H1 (cell line): ENCODE measurements around the gene HSF5. TPM values are rescaled to one million over a fixed set of nuclear protein-coding genes. Genes with fewer than 3 reads are reported as not detected.

Source experiments
- CTCF ChIA-PET: fragments of 300-600 bp; sonication (Branson Sonifier 250); formaldehyde crosslinking; loops from one replicate; lab custom pipeline; 2021; ENCODE audit not compliant: partially characterized antibody; lab: Charles Lee
- POLR2A ChIA-PET: fragments of 300-600 bp; sonication (Branson Sonifier 250); formaldehyde crosslinking; loops from one replicate; lab custom pipeline; 2021; ENCODE audit warnings: inconsistent platforms; ENCODE audit not compliant: partially characterized antibody; lab: Charles Lee
- DNase-seq, 2 experiments: peaks; one replicate each; pipeline versions ENCODE4 v3.0.0 to v3.0.0-alpha.2; 2010 to 2022; ENCODE audit warnings: low spot score in 2 of 2, low read depth in 1 of 2, mixed read lengths in 1 of 2
- FAIRE-seq: peaks from 2 replicates; lab custom pipeline; 2011; peaks lifted over from hg19 to GRCh38; lab: Jason Lieb, UNC
- H2AFZ ChIP-seq: 2 replicates; pipeline ENCODE4 v1.8.1; 2012; ENCODE audit warnings: low read length, inconsistent platforms
- H2AK5ac ChIP-seq: 2 replicates; pipeline ENCODE4 v1.6.1; 2013; ENCODE audit warnings: low read depth, low read length
- H2BK120ac ChIP-seq: replicated peaks from 2 replicates; pipeline ENCODE3; 2013; ENCODE audit warnings: low read depth, low read length, inconsistent platforms
- H2BK12ac ChIP-seq: 2 replicates; pipeline ENCODE4 v1.6.1; 2013; ENCODE audit warnings: low read depth, low read length
- H2BK15ac ChIP-seq: 2 replicates; pipeline ENCODE4 v1.6.1; 2013; ENCODE audit warnings: low read length
- H2BK20ac ChIP-seq: 2 replicates; pipeline ENCODE4 v1.6.1; 2013; ENCODE audit warnings: low read length
- H2BK5ac ChIP-seq: 2 replicates; pipeline ENCODE4 v1.6.1; 2013; ENCODE audit warnings: low read depth, low read length
- H3K14ac ChIP-seq: 2 replicates; pipeline ENCODE4 v1.6.1; 2013; ENCODE audit warnings: inconsistent platforms; ENCODE audit not compliant: insufficient read length
- H3K18ac ChIP-seq: 2 replicates; pipeline ENCODE4 v1.6.1; 2013; ENCODE audit warnings: low read length; ENCODE audit errors: extremely low read depth
- H3K23ac ChIP-seq: 2 replicates; pipeline ENCODE4 v1.6.1; 2013; ENCODE audit warnings: inconsistent platforms; ENCODE audit not compliant: insufficient read length
- H3K23me2 ChIP-seq: 2 replicates; pipeline ENCODE4 v1.6.1; 2013; ENCODE audit warnings: low read depth, low read length
- H3K27ac ChIP-seq: 2 replicates; pipeline ENCODE4 v1.6.1; 2011; ENCODE audit warnings: low read depth, low read length, inconsistent platforms
- H3K27me3 ChIP-seq, 4 experiments: replicated peaks in 1 of 4; 1 replicate in 1 of 4; 2 replicates in 3 of 4; pipeline versions ENCODE4 v1.6.1 to v1.8.1; 2011 to 2013; ENCODE audit warnings: low read length in 3 of 4, mild to moderate bottlenecking in 3 of 4, inconsistent platforms in 2 of 4, mixed read lengths in 2 of 4, moderate library complexity in 1 of 4; ENCODE audit not compliant: control insufficient read depth in 3 of 4, insufficient read depth in 3 of 4; ENCODE audit errors: extremely low read depth in 1 of 4
- H3K36me3 ChIP-seq, 4 experiments: 2 replicates each; pipeline versions ENCODE4 v1.6.1 to v1.8.1; 2011 to 2013; ENCODE audit warnings: mild to moderate bottlenecking in 4 of 4, low read length in 3 of 4, moderate library complexity in 2 of 4, control low read depth in 1 of 4, inconsistent platforms in 1 of 4; ENCODE audit not compliant: insufficient read depth in 4 of 4, control insufficient read depth in 2 of 4
- H3K4ac ChIP-seq: replicated peaks from 2 replicates; pipeline ENCODE3; 2013; ENCODE audit warnings: low read length, low read depth, mixed read lengths, inconsistent platforms; ENCODE audit not compliant: insufficient read length
- H3K4me1 ChIP-seq, 4 experiments: replicated peaks in 1 of 4; 1 replicate in 1 of 4; 2 replicates in 3 of 4; pipeline versions ENCODE4 v1.6.1 to v1.8.1; 2011 to 2013; ENCODE audit warnings: low read length in 3 of 4, inconsistent platforms in 2 of 4, mixed read lengths in 1 of 4; ENCODE audit not compliant: insufficient read depth in 4 of 4, control insufficient read depth in 3 of 4
- H3K4me2 ChIP-seq, 2 experiments: 2 replicates each; pipeline versions ENCODE4 v1.6.1 to v1.8.1; 2011 to 2013; ENCODE audit warnings: low read depth in 2 of 2, low read length in 2 of 2, control low read depth in 1 of 2, inconsistent platforms in 1 of 2, mild to moderate bottlenecking in 1 of 2; ENCODE audit not compliant: insufficient read depth in 1 of 2
- H3K4me3 ChIP-seq, 4 experiments: fragments of 200-600, 300-600 bp in 1 of 4; sonication (generic), shearing (Covaris generic), sonication (Bioruptor Twin) in 1 of 4; 2 replicates each; pipeline versions ENCODE4 v1.5.1 to v1.8.1; 2011 to 2016; ENCODE audit warnings: low read length in 4 of 4, low read depth in 3 of 4, control low read depth in 2 of 4, inconsistent platforms in 2 of 4, mild to moderate bottlenecking in 2 of 4, mixed read lengths in 1 of 4, moderate library complexity in 1 of 4; ENCODE audit not compliant: insufficient read depth in 2 of 4; ENCODE audit errors: extremely low read depth in 1 of 4
- H3K56ac ChIP-seq: replicated peaks from 2 replicates; pipeline ENCODE3; 2013; ENCODE audit warnings: low read depth, mild to moderate bottlenecking, mixed read lengths, low read length, inconsistent platforms; ENCODE audit not compliant: insufficient read length
- H3K79me1 ChIP-seq: 2 replicates; pipeline ENCODE4 v1.6.1; 2013; ENCODE audit warnings: low read depth, low read length, control low read depth
- H3K79me2 ChIP-seq, 2 experiments: 2 replicates each; pipeline versions ENCODE4 v1.6.1 to v1.8.1; 2012 to 2013; ENCODE audit warnings: low read length in 2 of 2, mild to moderate bottlenecking in 2 of 2, inconsistent platforms in 1 of 2; ENCODE audit not compliant: insufficient read depth in 2 of 2, control insufficient read depth in 1 of 2
- H3K9ac ChIP-seq, 4 experiments: replicated peaks in 1 of 4; 1 replicate in 1 of 4; 2 replicates in 3 of 4; pipeline versions ENCODE4 v1.6.1 to v1.8.1; 2011 to 2013; ENCODE audit warnings: low read depth in 3 of 4, low read length in 3 of 4, control low read depth in 2 of 4, mild to moderate bottlenecking in 2 of 4, moderate library complexity in 2 of 4, inconsistent platforms in 1 of 4; ENCODE audit errors: extremely low read depth in 1 of 4
- H3K9me3 ChIP-seq, 2 experiments: 2 replicates each; pipeline versions ENCODE4 v1.6.1 to v1.8.1; 2012 to 2013; ENCODE audit warnings: mild to moderate bottlenecking in 2 of 2, moderate library complexity in 2 of 2, control low read depth in 1 of 2, inconsistent platforms in 1 of 2, low read depth in 1 of 2, low read length in 1 of 2, mixed read lengths in 1 of 2; ENCODE audit not compliant: insufficient read depth in 2 of 2
- H4K20me1 ChIP-seq, 2 experiments: replicated peaks in 1 of 2; 2 replicates each; pipeline versions ENCODE3 to v1.8.1; 2011 to 2013; ENCODE audit warnings: inconsistent platforms in 2 of 2, low read length in 2 of 2, mild to moderate bottlenecking in 1 of 2; ENCODE audit not compliant: insufficient read depth in 2 of 2, control insufficient read depth in 1 of 2
- H4K5ac ChIP-seq: 2 replicates; pipeline ENCODE4 v1.6.1; 2013; ENCODE audit warnings: low read length, low read depth, mixed read lengths, inconsistent platforms; ENCODE audit not compliant: insufficient read length
- H4K8ac ChIP-seq: 2 replicates; pipeline ENCODE4 v1.8.0; 2013; ENCODE audit warnings: mild to moderate bottlenecking, moderate library complexity, low read length, inconsistent platforms; ENCODE audit not compliant: insufficient read depth; ENCODE audit errors: extremely low read depth
- H4K91ac ChIP-seq: replicated peaks from 2 replicates; pipeline ENCODE3; 2013; ENCODE audit warnings: low read length, mixed read lengths, inconsistent platforms; ENCODE audit not compliant: insufficient read length
- ATF2 ChIP-seq: IDR thresholded peaks from 2 replicates; pipeline ENCODE4 v1.6.1; 2012; ENCODE audit warnings: low read length, inconsistent platforms
- BACH1 ChIP-seq: IDR thresholded peaks from 2 replicates; pipeline ENCODE4 v1.6.1; 2012; ENCODE audit warnings: low read length, improper control_type of control experiment
- BCL11A ChIP-seq, 2 experiments: IDR thresholded peaks; one replicate each; pipeline ENCODE4 v1.6.1; 2011; ENCODE audit warnings: low read depth in 2 of 2, low read length in 2 of 2, mild to moderate bottlenecking in 2 of 2
- CHD1 ChIP-seq: IDR thresholded peaks from 2 replicates; pipeline ENCODE4 v1.6.1; 2012; ENCODE audit warnings: low read depth, low read length, improper control_type of control experiment
- GABPA ChIP-seq: IDR thresholded peaks from 2 replicates; pipeline ENCODE4 v1.6.1; 2011; ENCODE audit warnings: mild to moderate bottlenecking, low read length, moderate library complexity, borderline replicate concordance; ENCODE audit not compliant: insufficient read depth
- MAFK ChIP-seq: IDR thresholded peaks from 2 replicates; pipeline ENCODE4 v1.6.1; 2012; ENCODE audit warnings: low read depth, mild to moderate bottlenecking, improper control_type of control experiment, low read length
- POLR2AphosphoS5 ChIP-seq: IDR thresholded peaks from 2 replicates; pipeline ENCODE4 v1.6.1; 2011; ENCODE audit warnings: low read depth, low read length
- RBBP5 ChIP-seq: IDR thresholded peaks from 2 replicates; pipeline ENCODE4 v1.7.1; 2012; ENCODE audit warnings: low read depth, mild to moderate bottlenecking, inconsistent platforms, low read length, moderate library complexity, borderline replicate concordance
- RXRA ChIP-seq: IDR thresholded peaks from 2 replicates; pipeline ENCODE4 v1.6.1; 2011; ENCODE audit warnings: low read depth, mild to moderate bottlenecking, low read length, moderate library complexity; ENCODE audit not compliant: insufficient read depth
- SIX5 ChIP-seq: IDR thresholded peaks from 2 replicates; pipeline ENCODE4 v1.6.1; 2011; ENCODE audit warnings: mild to moderate bottlenecking, low read depth, low read length
- SP4 ChIP-seq: IDR thresholded peaks from 2 replicates; pipeline ENCODE4 v1.6.1; 2012; ENCODE audit warnings: low read length, inconsistent platforms
- TAF1 ChIP-seq: IDR thresholded peaks from 2 replicates; pipeline ENCODE4 v1.6.1; 2011; ENCODE audit warnings: mild to moderate bottlenecking, low read depth, low read length
- YY1 ChIP-seq: IDR thresholded peaks from 2 replicates; pipeline ENCODE4 v1.6.1; 2011; ENCODE audit warnings: low read depth, mild to moderate bottlenecking, low read length
- WGBS, 2 experiments: shearing (Covaris generic) in 1 of 2; methylation state at CpG; one replicate each; pipeline versions ENCODE4 v1.1.6 to v1.1.7; 2013 to 2015; ENCODE audit warnings: low lambda C conversion rate in 2 of 2, mixed read lengths in 2 of 2, inconsistent platforms in 1 of 2, low coverage in 1 of 2, missing lambda C conversion rate in 1 of 2; ENCODE audit not compliant: insufficient replicate concordance in 2 of 2, insufficient coverage in 1 of 2, insufficient read length in 1 of 2; ENCODE audit errors: extremely low coverage in 1 of 2, missing lambda C conversion rate in 1 of 2; 5-methylcytosine and 5-hydroxymethylcytosine counted together
- polyA plus RNA-seq, 7 experiments: library from polyadenylated mRNA; depleted of rRNA in 3 of 7; stranded (reverse) in 5 of 7; unstranded in 2 of 7; fragments of >200 nt in 5 of 7; fragments of 200-250 nt in 2 of 7; gene quantifications; 1 replicate in 5 of 7; 2 replicates in 1 of 7; 4 replicates in 1 of 7; pipeline versions ENCODE4 v1.2.1 to v1.2.3, GENCODE V29; 2011 to 2013; ENCODE audit warnings: missing spikeins in 2 of 7, mixed read lengths in 2 of 7
- total RNA-seq: library from RNA; stranded (reverse); fragmentation: NEBNext Ultra II Directional; extraction: Animal tissue kit (Norgen Biotek cat#: 25700); gene quantifications from 2 replicates; pipeline ENCODE4 v1.2.1, GENCODE V29; 2021

HSF5 gene
- total and polyA plus RNA-seq, 2 of the 8 experiments (the other 6 are each of a cell fraction or from before 2014, with no cell fraction given): not detected

GRCh38 chr17:58383892-58384462, 104.2 kb downstream of the HSF5 start:
- no peak overlapping the region for H2BK20ac ChIP-seq
- FAIRE-seq (no peak), DNase-seq (peak in 1 of 2 experiments; percentile 32)
- no peak overlapping the region for H3K18ac ChIP-seq
- no peaks in the 10 kb centered on the region for H3K79me1 ChIP-seq
- no peak overlapping the region for H3K23ac ChIP-seq
- no peak overlapping the region for H3K4ac ChIP-seq
- no peaks in the 10 kb centered on the region for H3K27me3 ChIP-seq
- no peak overlapping the region for H4K5ac ChIP-seq
- no peak overlapping the region for H2BK5ac ChIP-seq
- H3K4me2 ChIP-seq: no peak overlapping the region
- no peak overlapping the region for H4K8ac ChIP-seq
- no peak overlapping the region for H2BK15ac ChIP-seq
- WGBS, 2 experiments: 86% methylated on average over 4 of the region's 4 CpGs; no CpG with 5 or more reads in 1 of the 2 experiments
- no peak overlapping the region for H2BK12ac ChIP-seq
- H3K4me1 ChIP-seq: peaks cover 3 to 9% (median 6%) of the 10 kb centered on the region in 4 experiments; a peak in 6 of 7 replicates
- no peak overlapping the region for H3K9ac ChIP-seq
- H3K23me2 ChIP-seq: no peaks in the 10 kb centered on the region
- H3K36me3 ChIP-seq: no peaks in the 10 kb centered on the region
- no peak overlapping the region for H2BK120ac ChIP-seq
- no peak overlapping the region for H2AK5ac ChIP-seq
- ChIA-PET POLR2A (interaction anchor here (1.0 to 2.5 kb wide), 3 partner anchors 11 to 34 kb away, joined by 3 to 5 read pairs (median 3); no protein-coding TSS in a partner anchor), CTCF (interaction anchor here (0.6 to 1.3 kb wide), 4 partner anchors 9 to 31 kb away, joined by 3 read pairs; no protein-coding TSS in a partner anchor)
- no peak overlapping the region for H3K56ac ChIP-seq
- no peak overlapping the region for H3K4me3 ChIP-seq
- H2AFZ ChIP-seq: no peak overlapping the region
- no peak overlapping the region for H3K27ac ChIP-seq
- no peaks in the 10 kb centered on the region for H4K20me1 ChIP-seq
- H4K91ac ChIP-seq: no peak overlapping the region
- H3K79me2 ChIP-seq: no peaks in the 10 kb centered on the region
- H3K14ac ChIP-seq: no peak overlapping the region
- H3K9me3 ChIP-seq: no peaks in the 10 kb centered on the region
- TF ChIP-seq RXRA: no peak
- no peak for TF ChIP-seq YY1
- no peak for TF ChIP-seq CHD1
- TF ChIP-seq SP4: no peak
- no peak for TF ChIP-seq ATF2
- no peak for TF ChIP-seq MAFK
- TF ChIP-seq RBBP5: no peak
- no peak for TF ChIP-seq GABPA
- no peak for TF ChIP-seq TAF1
- TF ChIP-seq SIX5: no peak
- no peak for TF ChIP-seq BCL11A (IDR thresholded peaks at IDR 0.05; ENCODE audit: low read depth in 2 of 2, low read length in 2 of 2)
- no peak for TF ChIP-seq BACH1
- no peak for TF ChIP-seq POLR2AphosphoS5
